Stimulated activated CD4-positive, alpha-beta T cell treated with anti-CD3 and anti-CD28 coated beads, Interleukin-12 subunit alpha, Interleukin-12 subunit beta, amount 100 ng/mL, for 48 hours (primary cell): ENCODE data around the gene FBXL17.

Experiments
- DNase-seq, 3 donors: peaks; one replicate each; pipeline ENCODE4 v3.0.0-alpha.2; 2020; ENCODE audit warnings: low read depth in 2 of 3, low spot score in 1 of 3

FBXL17 gene

DNA sequence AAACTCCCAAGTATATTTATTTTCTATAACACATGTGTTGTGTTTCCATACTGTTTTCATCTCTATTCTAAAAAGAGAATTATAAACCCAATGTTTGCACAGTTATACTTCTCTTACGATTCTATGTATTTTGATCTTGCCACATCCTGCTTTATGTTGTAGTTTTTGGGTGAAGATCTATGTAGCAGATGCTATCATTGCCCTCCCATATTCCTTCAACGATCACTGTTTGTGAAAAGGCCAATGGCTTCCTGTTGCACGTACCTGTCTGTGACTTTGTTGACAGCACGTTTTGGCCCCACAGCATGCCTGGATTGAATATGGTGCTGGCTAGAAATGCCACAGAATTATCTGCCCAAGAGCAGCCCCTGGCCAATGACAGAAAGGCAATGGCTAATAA lies 456.7 kb downstream of the FBXL17 start:
- DNase-seq, result no peak

DNA sequence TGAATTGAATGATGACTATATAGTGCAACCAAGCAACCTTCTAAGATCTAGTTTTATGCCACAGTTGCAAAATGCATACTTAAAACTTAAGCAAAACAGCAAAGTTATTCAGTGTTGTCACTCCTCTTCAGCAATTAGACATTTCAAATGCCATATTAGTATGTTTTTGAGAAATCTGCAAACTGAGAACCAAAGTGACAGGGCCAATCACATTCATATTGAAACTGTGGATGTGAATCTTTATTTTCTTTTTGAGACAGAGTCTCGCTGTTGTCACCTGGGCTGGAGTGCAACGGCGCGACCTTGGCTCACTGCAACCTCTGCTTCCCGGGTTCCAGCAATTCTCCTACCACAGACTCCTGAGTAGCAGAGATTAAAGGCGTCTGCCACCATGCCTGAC lies 461.9 kb downstream of the FBXL17 start:
- DNase-seq, result no peak

- no peak for DNase-seq
Measured at GRCh38 chr5:107919361-107919760, 462.5 kb downstream of the FBXL17 start.

DNA sequence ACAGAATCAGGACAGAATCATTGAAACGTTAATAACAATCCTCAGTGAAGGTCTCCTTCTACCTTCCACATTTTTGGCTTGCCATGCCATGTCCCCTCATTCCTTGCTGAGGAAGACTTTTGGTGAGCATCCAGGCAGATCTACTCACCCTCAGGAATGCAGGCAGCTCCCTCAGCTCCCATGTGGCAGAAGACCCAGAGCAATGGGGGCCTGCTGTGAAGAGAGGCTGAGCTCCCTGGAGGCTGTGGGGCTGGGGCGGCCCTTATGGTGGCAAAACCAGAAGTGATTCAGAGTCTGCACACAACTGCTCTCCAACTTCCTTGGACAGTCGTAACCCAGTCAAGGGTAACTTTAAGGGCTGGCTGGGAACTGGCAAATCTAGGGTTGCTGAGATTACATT lies 463.9 kb downstream of the FBXL17 start:
- DNase-seq, result no peak

DNA sequence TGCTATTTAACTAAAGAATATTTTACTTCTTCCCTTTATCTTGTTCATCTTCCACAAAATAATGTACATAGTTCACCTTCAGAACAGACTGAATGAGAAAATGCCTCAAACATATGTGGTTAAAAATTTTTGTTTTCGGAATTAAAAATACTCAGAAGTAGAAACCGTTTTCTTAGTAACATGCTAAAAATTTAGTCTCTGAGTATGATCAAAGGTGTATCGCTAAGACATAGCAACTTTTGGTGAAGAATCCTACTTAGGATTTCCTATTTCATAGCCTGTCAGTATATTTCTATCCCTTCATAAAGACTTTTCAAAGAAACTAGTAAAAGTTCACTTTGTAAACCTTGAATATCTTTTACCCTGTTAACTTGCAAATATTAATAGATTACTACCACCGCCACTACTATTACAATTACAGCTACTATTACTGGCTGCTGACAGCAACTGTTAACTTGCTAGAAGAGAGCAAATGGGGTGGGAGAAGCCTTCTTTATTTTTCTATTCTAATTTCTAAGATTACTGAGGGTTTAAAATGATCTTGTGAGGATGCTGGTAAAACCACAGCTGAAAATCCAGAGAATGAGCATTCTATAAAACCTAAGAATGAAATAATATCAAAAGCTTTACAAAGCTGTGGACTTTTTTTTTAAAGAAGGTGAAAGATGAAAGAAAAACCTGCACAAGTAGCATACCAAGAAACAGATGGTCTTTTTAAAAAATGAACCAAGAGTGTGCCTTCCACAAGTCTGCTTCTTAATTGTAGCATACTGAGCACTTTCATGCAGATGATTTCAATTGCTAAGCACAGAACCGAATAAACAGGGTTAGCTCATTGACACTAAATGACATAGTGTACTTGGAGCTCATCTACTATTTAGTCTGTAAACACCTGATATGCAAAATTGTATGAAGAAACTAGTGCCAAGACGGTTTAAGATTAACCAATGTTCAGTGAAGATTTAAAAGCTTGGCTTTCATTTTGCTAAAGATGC lies 464.9 kb downstream of the FBXL17 start:
- no peak for DNase-seq

- DNase-seq, result no peak
Measured at GRCh38 chr5:107915176-107915812, 466.6 kb downstream of the FBXL17 start.

GRCh38 chr5:107913494-107913893 lies 468.4 kb downstream of the FBXL17 start:
- no peak for DNase-seq

DNA sequence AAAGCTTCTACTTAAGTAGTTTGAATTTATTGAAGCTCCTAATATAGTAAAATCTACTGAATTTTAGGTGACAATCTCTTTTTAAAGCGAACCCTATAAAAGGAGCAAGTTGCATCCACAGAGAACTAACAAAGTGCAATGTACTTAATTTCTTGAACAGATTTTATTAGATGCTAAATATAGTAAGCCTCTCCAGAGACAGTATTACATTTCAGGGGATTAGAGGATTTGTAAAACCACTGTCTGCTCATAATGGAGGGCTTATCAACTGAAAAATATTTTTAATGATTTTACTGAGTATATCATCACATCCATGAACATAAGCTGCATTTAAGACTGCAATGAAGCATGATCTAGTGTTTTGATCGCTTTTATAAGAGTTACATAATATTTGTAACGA lies 481.2 kb downstream of the FBXL17 start:
- no peak for DNase-seq

- no peak for DNase-seq
Measured at GRCh38 chr5:107894361-107894760, 487.5 kb downstream of the FBXL17 start.

GRCh38 chr5:107893642-107894041 lies 488.3 kb downstream of the FBXL17 start:
- DNase-seq, result no peak

GRCh38 chr5:107889387-107889786 lies 492.5 kb downstream of the FBXL17 start:
- no peak for DNase-seq

GRCh38 chr5:107888541-107888940 lies 493.4 kb downstream of the FBXL17 start:
- DNase-seq, result no peak

DNA sequence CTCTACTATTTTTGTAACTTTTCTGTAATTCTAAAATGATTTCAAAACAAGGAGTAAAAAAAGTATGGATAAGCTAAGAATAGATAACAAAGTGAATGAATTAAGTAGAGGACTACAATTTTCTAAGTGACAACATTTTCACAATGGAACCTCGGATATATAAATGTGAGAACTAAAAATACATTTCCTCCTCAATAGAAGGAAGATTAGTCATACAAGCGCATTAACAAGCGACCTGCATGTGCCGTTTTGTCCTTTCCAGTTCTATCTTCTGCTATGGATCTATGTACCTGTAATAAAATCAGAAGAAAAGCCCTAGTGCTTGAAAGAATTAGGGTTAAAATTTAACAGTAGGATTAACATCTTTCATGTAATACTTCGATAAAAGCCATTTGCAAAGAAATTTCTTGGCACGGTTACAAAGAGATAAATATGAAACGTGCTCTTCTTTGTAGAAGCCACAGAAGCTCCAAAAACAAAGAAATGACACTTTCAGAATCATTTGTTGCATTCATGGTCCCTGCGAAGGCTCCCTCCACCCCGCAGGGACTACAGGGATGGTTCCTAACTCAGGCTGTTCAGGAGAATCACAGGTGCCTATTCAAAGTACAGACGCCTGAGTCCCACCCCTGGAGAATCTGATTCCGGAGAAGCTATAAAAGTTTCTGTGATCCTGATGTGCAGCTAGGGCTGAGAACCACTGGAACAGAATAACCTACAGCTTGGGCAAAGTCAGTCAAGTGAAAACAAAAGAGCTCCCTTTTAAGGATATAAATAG lies 494.5 kb downstream of the FBXL17 start:
- DNase-seq, result no peak

- DNase-seq, result no peak
Measured at GRCh38 chr5:107885601-107886000, 496.3 kb downstream of the FBXL17 start.

DNA sequence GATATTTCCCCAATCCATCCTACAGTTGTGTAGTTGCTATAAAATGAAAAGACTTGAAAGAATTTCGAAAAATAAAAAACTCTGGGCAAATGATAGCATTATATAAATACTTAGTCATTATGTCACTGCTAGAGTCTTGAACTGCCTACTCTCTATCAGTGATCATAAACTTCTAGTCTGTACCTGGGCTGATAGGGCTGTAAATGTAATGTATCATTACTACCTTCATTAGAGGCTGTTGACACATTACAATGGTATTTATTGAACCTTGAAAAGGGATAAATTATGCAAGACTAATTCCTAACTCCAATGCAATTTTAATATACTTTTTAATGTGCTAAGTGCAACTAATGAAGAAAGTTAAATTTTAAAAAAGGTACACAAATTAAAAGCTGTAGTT lies 497.0 kb downstream of the FBXL17 start:
- DNase-seq, result no peak

- no peak for DNase-seq
Measured at GRCh38 chr5:107878661-107879060, 503.2 kb downstream of the FBXL17 start.

GRCh38 chr5:107876906-107877305 lies 505.0 kb downstream of the FBXL17 start:
- no peak for DNase-seq

DNA sequence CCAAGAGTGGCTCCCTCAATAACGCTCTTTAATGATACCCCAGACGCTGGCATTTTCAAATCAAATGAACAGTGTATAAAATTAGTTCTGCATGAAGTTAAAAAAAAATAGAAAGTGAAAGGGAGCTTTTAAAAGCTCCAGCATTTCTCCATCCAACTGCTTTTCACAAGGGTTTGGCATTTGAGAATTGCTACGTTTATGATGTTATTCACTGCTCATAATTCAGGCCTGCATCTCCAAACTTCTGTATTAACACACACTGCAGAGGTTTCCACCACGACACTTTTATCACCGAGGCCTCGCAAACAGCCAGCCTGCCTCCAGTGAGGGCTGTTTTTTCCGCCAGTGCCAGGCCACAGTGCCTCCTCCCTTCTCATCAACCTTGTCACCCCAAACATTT lies 505.6 kb downstream of the FBXL17 start:
- DNase-seq, result no peak

- no peak for DNase-seq
Measured at GRCh38 chr5:107875833-107876232, 506.1 kb downstream of the FBXL17 start.

DNA sequence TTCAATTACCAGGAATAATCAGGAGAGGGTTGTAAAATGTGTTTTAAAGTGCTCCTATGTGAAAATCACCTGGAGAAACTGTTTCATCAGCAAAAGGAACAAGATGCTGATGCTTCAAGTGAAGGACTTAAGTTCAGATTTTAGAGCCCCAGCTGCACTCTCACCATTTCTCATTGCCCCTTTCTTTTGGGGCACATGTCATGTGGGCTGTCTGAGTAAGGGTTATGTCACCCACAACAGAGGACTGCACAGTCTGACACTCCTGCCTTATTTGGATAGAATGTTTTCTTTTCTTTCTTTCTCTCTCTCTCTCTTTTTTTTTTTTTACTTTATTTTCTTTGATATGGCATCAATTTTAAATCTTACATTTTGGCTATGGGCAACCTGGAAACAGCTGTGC lies 507.1 kb downstream of the FBXL17 start:
- DNase-seq, result no peak

GRCh38 chr5:107873877-107874276 lies 508.0 kb downstream of the FBXL17 start:
- no peak for DNase-seq

GRCh38 chr5:107871023-107871422 lies 510.9 kb downstream of the FBXL17 start:
- DNase-seq, result no peak
